HG03565 (cell line): ENCODE measurements around the gene CRYZL1.

Source experiments
- ATAC-seq: cut with Tn5 transposase; IDR thresholded peaks from one replicate; pipeline ENCODE4 v1.9.1; 2021; ENCODE audit warnings: mild to moderate bottlenecking, moderate library complexity; ENCODE audit not compliant: unreplicated experiment

The CRYZL1 gene

DNA sequence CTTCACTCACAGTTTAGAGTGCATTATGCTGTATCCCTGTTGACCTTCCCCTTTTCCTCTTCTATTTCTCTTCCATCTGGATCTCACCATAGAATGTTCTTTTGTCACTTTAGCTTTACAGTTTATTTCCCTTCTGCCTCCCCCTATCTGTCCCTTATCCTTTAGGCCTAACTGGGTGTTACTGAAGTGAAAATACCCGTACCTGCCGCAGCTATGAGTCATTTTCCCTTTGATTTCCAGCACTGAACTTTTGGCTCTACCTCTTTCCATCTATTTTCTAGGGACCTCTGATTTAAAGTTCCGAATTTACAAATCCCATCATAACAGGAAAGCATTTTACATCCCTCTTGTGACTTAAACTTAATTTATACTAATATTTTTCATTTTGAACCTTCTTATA, 20.5 kb upstream of the CRYZL1 start:
- ATAC-seq, result no peak

DNA sequence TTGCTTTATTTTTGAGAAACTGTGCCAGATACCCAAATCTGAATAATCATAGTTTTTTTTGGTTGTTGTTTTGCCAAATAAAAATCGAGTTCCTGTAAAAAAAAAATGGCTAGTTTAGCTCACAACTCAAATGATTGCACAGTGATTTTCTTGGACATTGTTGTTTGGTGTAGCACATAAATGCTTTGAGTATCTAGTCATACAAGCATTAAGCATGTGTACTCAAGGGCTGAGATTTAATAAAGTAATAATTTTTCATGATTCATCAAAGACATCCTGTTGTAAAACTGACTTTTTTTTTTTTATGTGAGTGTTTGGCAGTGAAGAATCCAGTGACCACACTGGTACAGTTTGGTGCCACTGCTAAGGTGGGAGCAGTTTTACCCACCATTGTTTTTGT, 19.6 kb upstream of the CRYZL1 start:
- ATAC-seq, result no peak

DNA sequence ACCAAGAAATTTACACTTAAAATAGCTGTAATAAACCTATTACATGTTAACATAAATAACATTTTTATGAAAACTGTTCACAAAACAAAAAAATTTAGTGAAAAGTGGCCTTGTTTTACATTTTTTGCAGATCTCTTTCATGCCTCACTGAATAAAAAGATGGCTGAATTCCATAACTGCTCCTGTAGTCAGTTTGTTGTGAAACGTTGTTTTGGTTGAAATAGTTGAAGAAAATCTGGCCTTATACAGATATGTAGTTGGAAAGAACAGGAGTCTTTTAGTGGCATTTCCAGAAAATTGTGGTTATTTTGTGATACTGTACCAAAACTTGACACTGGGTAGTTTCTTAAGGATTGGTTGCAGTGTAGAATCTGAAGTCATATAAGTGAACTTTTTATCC, 18.9 kb upstream of the CRYZL1 start:
- no peak for ATAC-seq

DNA sequence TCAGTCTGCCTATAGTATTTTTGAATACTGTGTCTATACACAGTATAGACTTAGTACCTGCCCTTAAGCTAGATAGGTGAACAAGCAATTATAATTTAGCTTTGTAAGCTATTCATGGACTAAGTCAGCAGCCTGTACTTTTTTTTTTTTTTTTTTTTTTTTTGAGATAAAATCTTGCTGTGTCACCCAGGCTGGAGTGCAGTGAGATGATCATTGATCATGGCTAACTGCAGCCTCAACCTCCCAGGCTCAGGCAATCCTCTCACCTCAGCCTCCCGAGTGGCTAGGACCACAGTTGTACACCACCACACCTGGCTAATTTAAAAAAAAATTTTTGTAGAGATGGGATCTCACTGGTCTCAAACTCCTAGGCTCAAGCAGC, 18.0 kb upstream of the CRYZL1 start:
- ATAC-seq, result no peak

DNA sequence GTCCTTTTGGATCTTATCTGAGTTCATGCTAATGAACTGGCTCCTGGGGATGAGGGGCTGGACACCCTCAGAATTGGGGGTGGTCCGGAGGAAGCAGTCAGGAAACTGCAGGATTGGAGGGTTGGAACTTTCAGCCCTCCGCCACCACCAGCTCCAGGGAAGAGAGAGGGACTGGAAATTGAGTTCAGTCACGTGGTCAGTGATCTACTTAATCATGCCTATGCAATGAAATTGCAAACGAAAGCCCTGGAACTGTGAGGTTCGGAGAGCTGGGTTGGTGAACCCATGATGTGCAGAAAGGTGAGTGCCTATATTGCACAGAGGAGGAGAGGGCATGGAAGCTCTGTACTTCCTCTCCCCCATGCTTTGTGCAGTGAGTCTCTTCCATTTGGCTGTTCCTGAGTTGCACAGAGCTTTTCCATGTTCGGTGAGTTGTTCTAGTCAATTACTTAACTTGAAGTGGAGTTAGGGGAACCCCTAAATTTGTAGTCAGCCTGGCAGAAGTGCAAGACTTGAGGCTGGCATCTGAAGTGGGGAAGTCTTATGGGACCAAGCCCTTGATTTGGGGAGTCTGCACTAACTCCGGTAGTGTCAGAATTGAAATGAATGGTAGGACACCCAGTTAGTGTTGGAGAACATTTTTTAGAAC, 17.5 kb upstream of the CRYZL1 start:
- no peak for ATAC-seq

DNA sequence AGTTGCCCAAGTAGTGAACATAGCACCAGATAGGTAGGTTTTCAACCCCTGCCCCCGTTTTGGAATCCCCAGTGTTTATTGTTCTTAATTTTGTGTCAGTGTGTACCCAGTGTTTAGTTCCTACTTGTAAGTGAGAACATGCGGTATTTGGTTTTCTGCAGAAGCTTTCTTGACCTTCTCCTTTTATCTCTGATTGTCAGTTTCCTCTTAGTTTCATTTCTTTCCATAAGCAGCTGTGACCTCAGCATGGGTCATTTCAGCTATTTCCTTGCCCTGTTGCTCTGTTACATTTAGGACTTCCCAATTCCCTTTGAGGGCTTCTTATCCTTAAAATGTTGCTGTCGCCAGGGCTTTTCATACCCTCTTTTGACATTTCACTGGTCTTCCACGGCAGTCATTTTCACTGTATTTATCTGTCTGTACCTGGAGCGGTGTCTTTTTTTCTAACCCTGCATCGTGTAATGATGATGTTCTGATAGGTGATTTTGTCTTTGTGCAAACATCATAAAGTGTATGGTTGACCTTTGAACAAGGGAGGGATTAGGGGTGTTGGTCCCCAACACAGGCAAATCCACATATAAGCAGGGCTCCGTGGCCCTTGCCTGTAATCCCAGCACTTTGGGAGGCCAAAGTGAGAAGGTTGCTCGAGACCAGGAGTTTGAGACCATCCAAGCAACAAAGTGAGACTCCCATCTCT, 15.7 kb upstream of the CRYZL1 start:
- no peak for ATAC-seq

DNA sequence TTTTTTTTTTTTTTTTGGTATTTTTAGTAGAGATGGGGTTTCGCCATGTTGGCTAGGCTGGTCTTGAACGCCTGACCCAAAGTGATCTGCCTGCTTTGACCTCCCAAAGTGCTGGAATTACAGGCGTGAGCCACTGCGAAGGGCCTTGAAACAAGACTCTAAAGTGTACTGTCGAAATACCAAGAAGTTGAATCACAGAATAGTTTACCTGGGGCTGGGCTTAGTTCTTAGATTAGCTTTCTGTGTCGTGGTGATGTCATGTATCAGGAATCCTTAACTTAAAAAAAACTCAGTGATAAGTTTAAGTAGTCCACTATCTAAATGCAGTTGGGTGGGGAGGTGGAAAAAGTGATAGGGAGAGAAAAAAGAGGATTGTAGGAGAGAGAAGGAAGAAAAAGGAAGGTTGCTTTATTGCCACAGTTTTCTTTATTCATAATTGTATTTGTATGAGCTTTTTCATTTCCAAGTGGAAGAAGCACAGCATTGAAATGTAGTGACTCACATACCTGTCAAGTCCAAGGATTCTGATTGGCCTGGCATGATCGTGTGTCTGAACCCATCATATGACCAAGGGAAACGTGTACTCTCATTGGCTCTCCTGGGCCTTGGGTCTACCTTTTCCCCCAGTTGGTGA, 14.2 kb upstream of the CRYZL1 start:
- ATAC-seq, result no peak

DNA sequence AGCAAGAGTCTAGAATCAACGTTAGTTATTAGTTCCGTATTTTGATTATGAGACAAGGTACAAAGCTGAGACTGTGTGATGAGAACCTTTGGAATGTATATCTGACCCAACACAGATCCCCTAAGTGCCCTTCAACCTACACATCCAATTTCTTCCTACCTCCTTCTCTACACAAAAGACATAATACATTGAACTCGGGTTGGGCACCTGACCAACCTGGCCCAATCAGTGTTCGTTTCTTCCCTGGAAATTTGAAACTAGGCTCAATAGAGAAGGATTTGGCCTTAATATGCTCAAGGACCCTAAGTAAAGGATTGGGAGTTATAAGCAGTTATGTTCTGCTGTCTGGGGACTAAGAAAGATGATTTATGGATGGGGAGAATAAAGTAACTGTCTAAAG, 12.9 kb upstream of the CRYZL1 start:
- ATAC-seq, result no peak

DNA sequence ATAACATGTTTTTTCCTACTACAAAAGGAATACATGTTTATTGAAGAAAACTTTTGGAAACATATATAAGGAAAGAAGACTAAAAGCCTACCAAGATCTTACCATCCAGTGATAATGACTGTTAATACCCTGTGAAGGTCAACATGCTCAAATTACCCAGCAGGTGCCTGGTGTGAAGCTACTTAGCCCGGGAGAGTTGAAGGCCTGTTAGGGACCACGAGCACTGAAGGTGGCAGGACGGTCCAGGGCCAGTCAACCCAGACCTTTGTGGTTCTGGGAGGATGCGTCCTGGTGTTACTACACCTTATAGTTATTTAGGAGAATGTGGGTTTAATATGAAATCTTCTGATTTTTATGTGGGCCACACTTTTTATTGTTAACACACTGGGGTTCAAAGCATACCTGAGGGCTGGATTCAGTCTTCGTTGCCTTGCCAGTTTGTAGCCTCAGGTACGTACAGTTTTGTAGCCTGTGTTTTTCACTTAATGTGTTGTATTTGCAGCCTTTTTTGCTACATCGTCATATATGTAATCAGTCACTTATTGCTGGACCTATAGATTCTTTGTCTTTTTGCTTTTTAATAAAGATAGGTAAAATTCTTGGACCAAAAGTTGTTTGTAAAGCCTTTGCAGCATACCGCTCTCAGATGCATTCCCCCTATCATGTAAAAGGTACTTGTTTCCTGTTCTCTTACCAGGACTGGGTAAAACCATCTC, 10.6 kb upstream of the CRYZL1 start:
- no peak for ATAC-seq

DNA sequence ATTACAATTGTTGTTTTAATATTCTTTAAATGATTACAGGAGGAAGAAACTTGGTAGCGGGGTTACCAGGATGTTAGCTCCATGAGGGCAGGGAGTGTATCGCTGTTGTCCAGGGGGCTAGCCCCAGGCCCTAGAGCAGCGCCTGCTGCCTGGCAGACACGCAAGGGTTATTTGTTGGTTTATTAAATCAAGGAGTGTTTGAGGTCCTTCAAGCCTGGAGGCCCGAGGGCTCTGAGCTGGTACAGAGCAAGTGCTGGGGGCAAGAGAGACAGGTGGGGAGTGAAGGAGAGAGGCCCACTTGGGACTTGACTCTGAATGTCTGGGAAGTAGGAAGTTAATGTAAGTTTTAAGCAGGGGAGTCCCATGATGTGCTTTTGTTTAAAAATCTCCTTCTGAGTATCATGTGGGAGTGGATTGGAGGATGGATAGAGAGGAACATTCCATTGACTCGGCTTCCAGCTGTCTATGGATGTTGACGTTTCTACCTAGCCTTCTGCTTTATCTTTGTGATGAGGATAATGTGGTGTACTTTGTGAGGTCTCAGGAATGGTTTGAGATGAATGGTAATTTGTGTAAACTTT, 9.5 kb upstream of the CRYZL1 start:
- ATAC-seq, result no peak

DNA sequence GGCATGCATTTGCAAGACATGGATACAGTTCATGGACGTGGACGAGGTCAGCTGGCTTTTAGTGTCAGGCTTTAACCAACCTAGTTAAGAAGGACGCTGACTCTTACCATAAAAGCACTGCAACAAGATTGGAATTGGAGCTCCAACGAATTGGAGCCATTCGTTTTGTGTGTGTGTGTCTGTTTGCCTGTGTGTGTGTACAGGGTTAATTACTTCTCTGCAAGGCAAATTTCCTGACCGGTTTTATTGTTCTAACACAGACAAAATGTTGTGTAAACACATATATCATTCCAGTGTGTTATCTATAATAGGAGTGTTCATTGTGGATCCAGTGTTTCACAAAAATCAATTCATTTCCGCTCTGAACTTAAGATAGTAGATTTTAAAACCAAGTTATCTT, 8.7 kb upstream of the CRYZL1 start:
- no peak for ATAC-seq

DNA sequence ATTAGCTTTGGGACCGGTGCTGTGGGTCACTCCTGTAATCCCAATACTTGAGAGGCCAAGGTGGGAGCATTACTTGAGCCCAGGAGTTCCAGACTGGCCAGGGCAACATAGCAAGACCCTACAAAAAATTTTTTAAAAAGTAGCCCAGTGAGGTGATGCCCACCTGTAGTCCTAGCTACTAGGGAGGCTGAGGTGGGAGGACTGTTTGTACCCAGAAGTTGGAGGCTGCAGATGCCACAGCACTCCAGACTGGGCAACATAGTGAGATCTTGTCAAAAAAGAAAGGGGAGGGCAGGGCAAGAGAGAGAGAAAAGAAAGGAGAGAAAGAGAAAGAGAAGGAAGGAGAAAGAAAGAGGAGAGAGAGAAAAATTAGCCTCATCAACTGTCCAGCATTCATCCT, 7.0 kb upstream of the CRYZL1 start:
- no peak for ATAC-seq

DNA sequence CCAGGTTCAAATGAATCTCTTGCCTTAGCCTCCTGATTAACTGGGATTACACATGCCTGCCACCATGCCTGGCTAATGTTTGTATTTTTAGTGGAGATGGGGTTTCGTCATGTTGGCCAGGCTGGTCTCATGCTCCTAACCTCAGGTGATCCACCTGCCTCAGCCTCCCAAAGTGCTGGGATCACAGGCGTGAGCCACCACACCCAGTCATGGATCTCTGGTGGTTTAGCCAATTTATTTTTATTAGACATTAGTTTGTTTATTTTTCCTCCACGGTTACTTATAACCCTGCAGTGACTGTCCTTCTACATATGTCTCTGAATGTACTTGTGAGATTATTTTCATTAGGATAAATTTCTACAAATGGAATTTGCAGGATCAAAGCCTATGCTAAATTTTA, 6.0 kb upstream of the CRYZL1 start:
- ATAC-seq, result no peak

DNA sequence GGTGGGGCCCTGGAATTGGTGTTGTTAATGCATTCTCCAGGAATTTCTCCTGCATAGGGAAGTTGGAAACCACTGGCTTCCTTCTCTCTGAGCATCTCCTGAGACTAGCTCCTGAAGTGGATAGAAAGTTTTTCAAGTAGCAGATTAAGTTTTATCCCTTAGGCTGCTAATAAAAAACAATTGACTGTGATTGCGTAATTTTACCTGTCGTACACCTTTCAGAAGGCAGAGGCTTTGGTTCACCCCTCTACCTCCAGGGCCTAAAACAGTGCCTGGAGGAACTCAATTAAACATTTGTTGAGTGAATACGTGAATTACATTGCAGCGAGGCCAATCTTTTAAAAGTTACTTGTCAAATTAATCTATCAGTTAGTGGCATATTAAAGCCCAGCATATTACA, 4.2 kb upstream of the CRYZL1 start:
- ATAC-seq, result no peak

DNA sequence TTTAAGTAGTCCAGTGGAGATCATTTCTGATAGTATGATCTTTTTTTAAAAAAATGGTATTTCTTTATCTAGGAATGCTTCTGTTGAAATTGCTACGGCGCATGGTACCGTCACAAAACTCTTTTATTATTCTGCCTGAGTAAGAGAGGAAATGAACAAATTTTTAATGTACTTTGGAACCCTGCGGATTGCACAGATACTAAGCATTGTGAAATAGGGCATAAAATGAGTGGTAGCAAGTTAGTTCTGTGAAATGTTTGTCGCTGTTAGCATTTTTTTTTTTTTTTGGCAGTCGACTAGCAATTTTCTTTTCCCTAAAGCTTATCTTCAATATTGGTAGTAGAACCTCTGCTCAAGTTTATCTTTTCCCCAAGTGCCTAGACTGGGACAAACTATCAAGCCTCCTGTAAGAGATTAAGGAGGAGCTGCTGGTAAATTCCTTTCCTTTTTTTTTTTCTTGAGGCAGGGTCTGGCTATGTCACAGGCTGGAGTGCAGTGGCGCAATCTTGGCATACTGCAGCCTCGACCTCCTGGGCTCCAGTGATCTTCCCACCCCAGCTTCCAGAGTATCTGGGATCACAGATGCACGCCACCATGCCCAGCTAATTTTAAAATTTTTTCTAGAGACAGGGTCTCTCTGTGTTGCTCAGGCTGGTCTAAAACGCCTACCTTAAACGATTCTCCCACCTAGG, 3.0 kb upstream of the CRYZL1 start:
- no peak for ATAC-seq

DNA sequence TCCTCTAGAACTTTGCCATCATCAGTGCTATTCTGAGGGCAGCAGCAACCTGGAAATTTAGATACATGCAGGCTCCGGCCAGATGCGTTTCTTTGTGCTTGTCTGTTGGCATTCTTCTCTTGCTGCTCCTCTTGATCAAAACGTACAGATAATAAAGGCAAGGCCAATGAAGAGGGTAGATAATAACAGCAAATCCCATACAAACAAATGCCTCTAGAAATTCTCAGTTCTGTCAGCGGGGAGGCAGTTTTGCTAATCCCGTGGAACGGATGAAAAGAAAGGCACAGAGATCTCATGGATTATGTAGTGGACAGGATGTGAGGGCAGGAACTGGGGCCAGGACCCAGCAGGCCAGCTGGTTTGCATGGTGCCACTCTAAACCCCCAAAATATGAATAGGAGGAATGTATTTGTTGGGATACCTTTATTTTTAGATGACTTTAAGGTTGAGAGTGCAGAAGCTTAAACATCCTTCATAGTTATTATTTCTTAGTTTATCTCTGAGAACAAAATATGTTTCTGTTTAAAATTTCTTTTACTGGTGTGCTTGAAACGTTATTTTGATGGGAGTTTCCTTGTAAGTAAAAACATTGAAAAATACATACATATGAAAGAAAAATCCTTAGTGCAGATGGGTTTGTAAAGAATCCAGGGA, 2.2 kb upstream of the CRYZL1 start:
- ATAC-seq, result no peak

DNA sequence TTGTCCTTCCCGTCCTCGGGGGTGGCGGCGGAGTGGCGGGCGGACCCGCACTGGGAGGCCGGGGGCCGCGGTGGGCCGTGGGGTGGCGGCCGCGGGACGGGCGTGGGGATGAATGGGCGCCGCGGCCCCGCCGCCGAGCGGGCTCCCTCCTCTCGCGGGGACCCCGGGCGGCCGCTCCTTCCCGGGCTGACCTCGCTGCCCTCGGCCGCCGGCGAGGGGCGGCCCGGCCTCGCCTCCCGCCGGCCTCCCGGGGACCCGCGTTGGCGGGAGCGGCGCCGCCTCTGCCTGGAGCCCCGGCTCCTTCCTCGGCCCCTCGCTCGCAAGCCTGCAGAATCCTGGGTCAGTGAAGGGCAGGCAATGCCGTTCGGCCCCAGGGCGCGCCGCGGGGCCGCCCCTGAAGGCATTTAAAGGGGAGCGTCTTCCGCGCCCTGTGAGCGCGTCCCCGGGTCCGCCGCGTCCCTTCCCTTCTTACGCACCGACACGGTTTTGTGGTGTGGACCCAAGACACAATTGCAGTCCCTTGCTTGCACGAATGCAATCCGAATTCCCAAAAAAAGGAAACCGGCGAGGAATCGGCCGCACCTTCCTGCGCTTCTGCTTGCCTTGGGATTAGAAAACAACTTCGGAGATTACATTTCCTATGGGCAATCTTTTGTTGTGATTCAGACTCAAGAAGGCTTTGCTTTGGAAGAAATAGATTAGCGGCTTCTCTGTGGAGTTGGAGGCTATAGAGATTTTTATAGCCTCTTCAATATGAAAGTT, 1.5 kb upstream of the CRYZL1 start:
- no peak for ATAC-seq

DNA sequence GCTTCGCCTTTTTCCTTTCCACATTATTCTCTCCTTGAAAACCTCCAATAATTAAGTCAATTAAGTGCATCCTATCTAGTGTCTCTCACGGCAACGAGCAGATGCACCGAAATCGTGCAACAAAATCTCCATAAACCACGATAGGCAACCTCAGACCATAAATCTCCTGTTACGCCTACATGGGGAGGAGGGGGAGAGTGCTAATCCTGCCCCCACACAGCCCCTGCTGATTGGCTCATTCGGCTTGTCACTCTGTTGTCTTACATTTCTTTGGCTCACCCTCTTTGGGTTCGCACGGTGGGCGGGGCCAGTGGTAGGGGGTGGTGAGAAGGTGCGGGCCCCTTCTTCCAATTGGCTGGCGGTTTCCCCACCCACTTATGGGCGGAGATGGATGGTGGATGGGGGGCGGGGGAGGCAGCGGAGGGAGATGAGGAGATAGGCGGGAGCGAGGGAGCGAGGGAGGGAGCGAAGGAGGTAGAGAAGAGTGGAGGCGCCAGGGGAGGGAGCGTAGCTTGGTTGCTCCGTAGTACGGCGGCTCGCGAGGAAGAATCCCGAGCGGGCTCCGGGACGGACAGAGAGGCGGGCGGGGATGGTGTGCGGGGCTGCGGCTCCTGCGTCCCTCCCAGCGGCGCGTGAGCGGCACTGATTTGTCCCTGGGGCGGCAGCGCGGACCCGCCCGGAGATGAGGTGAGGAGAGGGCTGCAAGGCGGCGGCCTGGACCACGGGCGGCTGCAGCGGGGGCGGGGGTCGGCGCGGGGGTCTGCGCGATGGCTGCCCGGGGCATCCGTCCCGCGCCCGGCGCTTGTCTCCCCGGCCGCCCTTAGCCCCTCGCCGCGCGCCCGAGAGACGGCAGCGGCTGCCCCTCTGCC, 720 bp upstream of the CRYZL1 start, which contains the start of gene ITSN1:
ITSN1 (plus strand) TSS at position 475 of the 869 bp plus-strand sequence. CDS start 76,328 bp downstream, outside the sequence.
- peak; percentile 74 for ATAC-seq
